Neural crest cell (in vitro differentiated cells): ENCODE measurements around the gene NSA2. TPM values are rescaled to one million over a fixed set of nuclear protein-coding genes. Genes with fewer than 3 reads are reported as not detected.

Experiments
- DNase-seq: peaks from one replicate; pipeline ENCODE4 v3.0.0; 2021; ENCODE audit warnings: low read depth, mixed read lengths, low spot score
- H3K27ac Mint-ChIP-seq: one replicate; pipeline ENCODE4 v1.8.0; 2021; ENCODE audit warnings: mild to moderate bottlenecking, mixed read lengths; ENCODE audit not compliant: unreplicated experiment
- H3K27me3 Mint-ChIP-seq: 2 replicates; pipeline ENCODE4 v1.8.0; 2021; ENCODE audit warnings: low read depth, mild to moderate bottlenecking, mixed read lengths
- H3K36me3 Mint-ChIP-seq: 2 replicates; pipeline ENCODE4 v1.8.0; 2021; ENCODE audit warnings: low read depth, mild to moderate bottlenecking, mixed read lengths
- H3K4me1 Mint-ChIP-seq: 2 replicates; pipeline ENCODE4 v1.8.0; 2021; ENCODE audit warnings: mixed read lengths
- H3K4me3 Mint-ChIP-seq: one replicate; pipeline ENCODE4 v1.8.0; 2021; ENCODE audit warnings: mild to moderate bottlenecking, mixed read lengths
- H3K9me3 Mint-ChIP-seq: 2 replicates; pipeline ENCODE4 v1.8.0; 2021; ENCODE audit warnings: mixed read lengths
- total RNA-seq: library from RNA; stranded (reverse); gene quantifications from 2 replicates; pipeline ENCODE4 v1.2.1, GENCODE V29; 2021
- TF ChIP-seq, protein P1 (sequence below): fragments of 200-600 bp; sonication (generic); conservative IDR thresholded peaks from 2 replicates; pipeline ENCODE4 v1.5.0; 2021; ENCODE audit warnings: antibody characterized with exemption, mild to moderate bottlenecking

Gene NSA2
- total RNA-seq, 1 donor from 2014 or later: 77.1 TPM

DNA sequence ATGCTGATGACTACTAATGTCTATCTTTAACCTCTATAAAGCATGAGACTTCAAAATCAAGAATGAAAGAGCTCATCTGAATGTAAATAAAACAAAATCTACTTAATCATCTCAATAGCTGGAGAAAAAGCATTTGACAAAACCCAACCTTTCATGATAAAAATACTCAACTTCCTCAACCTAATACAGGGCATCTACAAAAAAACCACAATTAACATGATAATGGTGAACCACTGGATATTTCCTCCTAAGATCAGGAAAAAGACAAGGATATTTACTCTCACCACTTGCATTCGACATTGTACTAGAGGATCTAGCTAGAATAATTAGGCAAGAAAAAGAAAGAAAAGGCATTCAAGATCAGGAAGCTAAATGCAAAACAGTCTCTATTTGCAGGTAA, 49.8 kb downstream of the NSA2 start:
- H3K4me3 Mint-ChIP-seq: no peak overlapping the region
- H3K27me3 Mint-ChIP-seq: no peaks in the 10 kb centered on the region
- peaks cover 12% of the 10 kb centered on the region for H3K4me1 Mint-ChIP-seq
- no peak overlapping the region for H3K27ac Mint-ChIP-seq
- no peaks in the 10 kb centered on the region for H3K9me3 Mint-ChIP-seq
- no peak for DNase-seq
- TF ChIP-seq, protein P1, sequence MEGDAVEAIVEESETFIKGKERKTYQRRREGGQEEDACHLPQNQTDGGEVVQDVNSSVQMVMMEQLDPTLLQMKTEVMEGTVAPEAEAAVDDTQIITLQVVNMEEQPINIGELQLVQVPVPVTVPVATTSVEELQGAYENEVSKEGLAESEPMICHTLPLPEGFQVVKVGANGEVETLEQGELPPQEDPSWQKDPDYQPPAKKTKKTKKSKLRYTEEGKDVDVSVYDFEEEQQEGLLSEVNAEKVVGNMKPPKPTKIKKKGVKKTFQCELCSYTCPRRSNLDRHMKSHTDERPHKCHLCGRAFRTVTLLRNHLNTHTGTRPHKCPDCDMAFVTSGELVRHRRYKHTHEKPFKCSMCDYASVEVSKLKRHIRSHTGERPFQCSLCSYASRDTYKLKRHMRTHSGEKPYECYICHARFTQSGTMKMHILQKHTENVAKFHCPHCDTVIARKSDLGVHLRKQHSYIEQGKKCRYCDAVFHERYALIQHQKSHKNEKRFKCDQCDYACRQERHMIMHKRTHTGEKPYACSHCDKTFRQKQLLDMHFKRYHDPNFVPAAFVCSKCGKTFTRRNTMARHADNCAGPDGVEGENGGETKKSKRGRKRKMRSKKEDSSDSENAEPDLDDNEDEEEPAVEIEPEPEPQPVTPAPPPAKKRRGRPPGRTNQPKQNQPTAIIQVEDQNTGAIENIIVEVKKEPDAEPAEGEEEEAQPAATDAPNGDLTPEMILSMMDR: no peak
- H3K36me3 Mint-ChIP-seq: peaks cover 6% of the 10 kb centered on the region

DNA sequence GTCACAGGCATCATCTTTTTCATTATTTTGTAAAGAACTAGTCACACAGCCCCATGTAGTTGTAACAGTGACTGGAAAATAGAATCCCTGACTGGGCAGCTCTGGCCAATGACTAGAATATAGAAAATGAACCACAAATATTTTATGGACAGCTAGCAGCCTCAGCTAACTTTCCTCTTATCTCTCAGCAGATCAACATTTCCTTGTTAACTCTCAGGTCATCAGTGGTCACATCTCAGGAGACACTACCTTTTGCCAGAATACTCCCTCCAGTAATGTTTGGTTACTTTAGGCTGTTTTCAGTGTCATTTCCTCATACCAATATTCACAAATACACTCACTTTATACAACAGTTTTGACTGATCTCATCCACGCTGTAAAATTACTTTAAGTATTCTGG, 55.2 kb downstream of the NSA2 start:
- Mint-ChIP-seq H3K4me3 (no peak overlapping the region), H3K27ac (no peak overlapping the region), H3K4me1 (no peaks in the 10 kb centered on the region), H3K27me3 (no peaks in the 10 kb centered on the region), H3K36me3 (no peaks in the 10 kb centered on the region), H3K9me3 (no peaks in the 10 kb centered on the region)
- TF ChIP-seq, protein P1: no peak
- no peak for DNase-seq

DNA sequence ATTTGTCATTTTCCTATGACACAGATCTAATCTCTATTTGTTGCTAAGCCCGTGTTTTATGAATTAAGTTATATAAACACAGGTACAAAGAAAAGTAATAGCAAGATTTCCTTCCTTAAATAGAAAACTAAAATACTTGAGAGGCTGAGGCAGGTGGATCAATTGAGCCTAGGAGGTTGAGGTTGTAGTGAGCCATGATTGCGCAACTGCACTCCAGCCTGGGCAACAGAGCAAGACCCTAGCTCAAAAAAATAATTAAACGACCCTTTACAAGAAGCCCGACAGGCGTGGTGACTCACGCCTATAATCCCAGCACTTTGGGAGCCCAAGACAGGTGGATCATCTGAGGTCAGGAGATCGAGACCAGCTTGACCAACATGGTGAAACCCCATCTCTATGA, 62.4 kb downstream of the NSA2 start:
- Mint-ChIP-seq H3K9me3 (no peaks in the 10 kb centered on the region), H3K4me1 (no peaks in the 10 kb centered on the region), H3K27me3 (no peaks in the 10 kb centered on the region), H3K36me3 (peaks cover 2% of the 10 kb centered on the region), H3K4me3 (no peak overlapping the region), H3K27ac (no peak overlapping the region)
- TF ChIP-seq, protein P1: no peak
- DNase-seq: no peak

Other genes starting within 250 kb of the NSA2 start
- gene ENC1, start 126.5 kb upstream of the NSA2 start, total RNA-seq: 130 and 135 TPM in 2 replicates
- gene HEXB, start 82.0 kb upstream of the NSA2 start, total RNA-seq: 50.8 and 54.3 TPM in 2 replicates
- 29.8 and 29.9 TPM in 2 replicates for gene GFM2, start 132 bp upstream of the NSA2 start, total RNA-seq
- 11.6 and 13.6 TPM in 2 replicates for gene FAM169A, start 99.1 kb downstream of the NSA2 start, total RNA-seq